SK-N-SH (cell line): ENCODE results near the gene DHRSX. TPM values are rescaled to one million over a fixed set of nuclear protein-coding genes. Genes with fewer than 3 reads are reported as not detected.

Experiments
- CTCF ChIA-PET: fragments of 300-600, 350-600 bp; formaldehyde crosslinking; extraction: SDS; loops from one replicate; lab custom pipeline; 2021; lab: Yijun Ruan, JAX
- POLR2A ChIA-PET: fragments of 350-600 bp; sonication (Branson Sonifier 250); formaldehyde crosslinking; extraction: SDS; loops from one replicate; lab custom pipeline; 2020; ENCODE audit warnings: antibody characterized with exemption, inconsistent platforms; lab: Yijun Ruan, JAX
- DNase-seq: peaks from one replicate; pipeline ENCODE4 v3.0.0; 2012
- H2AFZ ChIP-seq: fragments of 200-600 bp; sonication (generic); 2 replicates; pipeline ENCODE4 v1.8.1; 2016; ENCODE audit warnings: antibody characterized with exemption, mild to moderate bottlenecking, low read depth
- H3F3A ChIP-seq: fragments of 200-600 bp; sonication (generic); replicated peaks from 2 replicates; pipeline ENCODE3; 2016; ENCODE audit warnings: antibody characterized with exemption, mild to moderate bottlenecking; ENCODE audit not compliant: insufficient read depth
- H3K27ac ChIP-seq, 2 experiments: fragments of 200-500 bp in 1 of 2; fragments of 200-600 bp in 1 of 2; sonication (Bioruptor generic) in 1 of 2; sonication (generic), shearing (Covaris generic) in 1 of 2; 2 replicates each; pipeline versions ENCODE4 v1.5.1 to v1.6.1; 2014 to 2016; ENCODE audit warnings: low read depth in 2 of 2, inconsistent platforms in 1 of 2, low read length in 1 of 2, mild to moderate bottlenecking in 1 of 2, mixed read lengths in 1 of 2
- H3K27me3 ChIP-seq: fragments of 200-600 bp; sonication (generic), shearing (Covaris generic); 2 replicates; pipeline ENCODE4 v1.6.1; 2016; ENCODE audit warnings: mixed run types; ENCODE audit not compliant: insufficient read depth
- H3K36me3 ChIP-seq, 2 experiments: fragments of 200-500 bp in 1 of 2; fragments of 200-600 bp in 1 of 2; sonication (Bioruptor generic) in 1 of 2; sonication (generic) in 1 of 2; replicated peaks in 1 of 2; 2 replicates each; pipeline versions ENCODE3 to v1.5.1; 2014 to 2016; ENCODE audit warnings: low read length in 1 of 2, mild to moderate bottlenecking in 1 of 2; ENCODE audit not compliant: insufficient read depth in 2 of 2, control insufficient read depth in 1 of 2
- H3K4me1 ChIP-seq, 2 experiments: fragments of 200-500 bp in 1 of 2; fragments of 200-600 bp in 1 of 2; sonication (Bioruptor generic) in 1 of 2; sonication (generic), shearing (Covaris generic) in 1 of 2; 2 replicates each; pipeline versions ENCODE4 v1.5.1 to v1.6.1; 2014 to 2016; ENCODE audit warnings: low read depth in 1 of 2, low read length in 1 of 2, mixed run types in 1 of 2; ENCODE audit not compliant: insufficient read depth in 2 of 2, control insufficient read depth in 1 of 2
- H3K4me2 ChIP-seq: fragments of 200-600 bp; sonication (generic), shearing (Covaris generic); 2 replicates; pipeline ENCODE4 v1.6.1; 2017; ENCODE audit warnings: mixed run types
- H3K4me3 ChIP-seq, 2 experiments: fragments of 200-500 bp in 1 of 2; fragments of 200-600 bp in 1 of 2; sonication (Bioruptor generic) in 1 of 2; sonication (generic), shearing (Covaris generic) in 1 of 2; 2 replicates each; pipeline versions ENCODE4 v1.5.1 to v1.8.1; 2014 to 2016; ENCODE audit warnings: low read depth in 2 of 2, inconsistent platforms in 1 of 2, low read length in 1 of 2, mild to moderate bottlenecking in 1 of 2, mixed read lengths in 1 of 2, moderate library complexity in 1 of 2
- H3K79me2 ChIP-seq: fragments of 200-600 bp; sonication (generic); 2 replicates; pipeline ENCODE4 v1.8.1; 2017; ENCODE audit warnings: mild to moderate bottlenecking; ENCODE audit not compliant: insufficient read depth
- H3K9ac ChIP-seq: fragments of 200-600 bp; sonication (generic); 2 replicates; pipeline ENCODE4 v1.6.1; 2017; ENCODE audit warnings: mixed run types
- H3K9me2 ChIP-seq: fragments of 200-600 bp; sonication (generic); 2 replicates; pipeline ENCODE4 v1.6.1; 2017; ENCODE audit warnings: mixed run types
- H3K9me3 ChIP-seq: fragments of 200-600 bp; sonication (generic); 2 replicates; pipeline ENCODE4 v1.6.1; 2017; ENCODE audit warnings: mixed run types, mild to moderate bottlenecking, moderate library complexity
- H4K20me1 ChIP-seq: fragments of 200-600 bp; sonication (generic); 2 replicates; pipeline ENCODE4 v1.6.1; 2017; ENCODE audit warnings: mild to moderate bottlenecking, mixed run types; ENCODE audit not compliant: insufficient read depth
- CHD2 ChIP-seq: fragments of 150-350 bp; IDR thresholded peaks from 2 replicates; pipeline ENCODE4 v1.6.1; 2018; ENCODE audit warnings: low read length; ENCODE audit not compliant: partially characterized antibody
- EZH2phosphoT487 ChIP-seq: fragments of 200-600 bp; sonication (generic); IDR thresholded peaks from 2 replicates; pipeline ENCODE4 v1.6.1; 2017; ENCODE audit warnings: low read depth, mixed run types, mild to moderate bottlenecking, antibody characterized with exemption, moderate library complexity, borderline replicate concordance
- NRF1 ChIP-seq: IDR thresholded peaks from 2 replicates; pipeline ENCODE4 v1.6.1; 2012; ENCODE audit warnings: low read depth, mild to moderate bottlenecking, low read length
- POLR2AphosphoS5 ChIP-seq: IDR thresholded peaks from 2 replicates; pipeline ENCODE4 v1.6.1; 2012; ENCODE audit warnings: low read depth, low read length
- RXRA ChIP-seq: IDR thresholded peaks from 2 replicates; pipeline ENCODE4 v1.4.0; 2012; ENCODE audit warnings: low read depth, mild to moderate bottlenecking, borderline replicate concordance
- SIN3A ChIP-seq: IDR thresholded peaks from 2 replicates; pipeline ENCODE4 v1.6.1; 2012; ENCODE audit warnings: low read depth, mild to moderate bottlenecking, low read length, moderate library complexity, borderline replicate concordance
- ZBTB33 ChIP-seq: IDR thresholded peaks from 2 replicates; pipeline ENCODE4 v1.4.0; 2012; ENCODE audit warnings: low read depth, borderline replicate concordance
- WGBS: methylation state at CpG from one replicate; pipeline ENCODE4 v1.1.6; 2017; ENCODE audit warnings: low lambda C conversion rate; 5-methylcytosine and 5-hydroxymethylcytosine counted together
- polyA plus RNA-seq, 3 experiments: library from polyadenylated mRNA; depleted of rRNA; stranded (reverse); fragments of >200 nt; gene quantifications; 2 replicates each; pipeline ENCODE4 v1.2.3, GENCODE V29; 2012
- TF ChIP-seq, protein P1 (sequence below): fragments of 200-600 bp; sonication (generic); IDR thresholded peaks from 2 replicates; pipeline ENCODE4 v1.6.1; 2017; ENCODE audit warnings: antibody characterized with exemption, mild to moderate bottlenecking, moderate library complexity
- TF ChIP-seq, protein P2 (sequence below): IDR thresholded peaks from 2 replicates; pipeline ENCODE4 v1.6.1; 2012; ENCODE audit warnings: mild to moderate bottlenecking, low read depth, low read length, moderate library complexity

DHRSX gene
- polyA plus RNA-seq, 1 of the 3 experiments (the other 2 are of a cell fraction): 34.3 TPM

DNA sequence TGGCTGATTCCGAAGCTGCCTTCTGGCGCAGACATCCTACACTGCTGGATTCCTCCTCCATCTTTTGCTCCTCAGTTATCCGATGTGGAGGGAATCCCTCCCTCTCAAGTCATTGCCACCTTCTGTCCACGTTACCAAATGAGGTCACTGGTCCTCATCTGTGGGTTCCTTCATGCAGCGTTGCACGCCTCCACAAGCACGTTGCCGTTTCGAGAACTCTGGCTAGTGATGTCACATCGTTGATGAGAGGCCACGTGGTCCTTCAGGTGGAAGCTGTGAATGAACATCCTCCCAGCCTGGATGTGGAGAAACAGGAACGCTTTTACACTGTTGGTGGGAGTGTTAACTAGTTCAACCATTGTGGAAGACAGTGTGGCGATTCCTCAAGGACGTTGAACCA, 323.2 kb downstream of the DHRSX start:
- Histone ChIP-seq H3K9me3 (no peaks in the 10 kb centered on the region), H3K9me2 (no peaks in the 10 kb centered on the region), H3F3A (no peaks in the 10 kb centered on the region), H4K20me1 (no peaks in the 10 kb centered on the region), H3K27ac (no peak overlapping the region), H3K4me3 (no peak overlapping the region), H3K79me2 (no peaks in the 10 kb centered on the region), H2AFZ (no peak overlapping the region), H3K27me3 (no peaks in the 10 kb centered on the region), H3K9ac (no peak overlapping the region), H3K36me3 (no peaks in the 10 kb centered on the region), H3K4me1 (no peaks in the 10 kb centered on the region), H3K4me2 (no peak overlapping the region)
- TF ChIP-seq POLR2AphosphoS5 (no peak), SIN3A (no peak), RXRA (no peak)
- TF ChIP-seq, protein P1, sequence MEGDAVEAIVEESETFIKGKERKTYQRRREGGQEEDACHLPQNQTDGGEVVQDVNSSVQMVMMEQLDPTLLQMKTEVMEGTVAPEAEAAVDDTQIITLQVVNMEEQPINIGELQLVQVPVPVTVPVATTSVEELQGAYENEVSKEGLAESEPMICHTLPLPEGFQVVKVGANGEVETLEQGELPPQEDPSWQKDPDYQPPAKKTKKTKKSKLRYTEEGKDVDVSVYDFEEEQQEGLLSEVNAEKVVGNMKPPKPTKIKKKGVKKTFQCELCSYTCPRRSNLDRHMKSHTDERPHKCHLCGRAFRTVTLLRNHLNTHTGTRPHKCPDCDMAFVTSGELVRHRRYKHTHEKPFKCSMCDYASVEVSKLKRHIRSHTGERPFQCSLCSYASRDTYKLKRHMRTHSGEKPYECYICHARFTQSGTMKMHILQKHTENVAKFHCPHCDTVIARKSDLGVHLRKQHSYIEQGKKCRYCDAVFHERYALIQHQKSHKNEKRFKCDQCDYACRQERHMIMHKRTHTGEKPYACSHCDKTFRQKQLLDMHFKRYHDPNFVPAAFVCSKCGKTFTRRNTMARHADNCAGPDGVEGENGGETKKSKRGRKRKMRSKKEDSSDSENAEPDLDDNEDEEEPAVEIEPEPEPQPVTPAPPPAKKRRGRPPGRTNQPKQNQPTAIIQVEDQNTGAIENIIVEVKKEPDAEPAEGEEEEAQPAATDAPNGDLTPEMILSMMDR: no peak
- 75% methylated on average over 14 of the region's 14 CpGs for WGBS
- CTCF ChIA-PET: no interaction called here
- POLR2A ChIA-PET: no interaction called here
- no peak for DNase-seq

DNA sequence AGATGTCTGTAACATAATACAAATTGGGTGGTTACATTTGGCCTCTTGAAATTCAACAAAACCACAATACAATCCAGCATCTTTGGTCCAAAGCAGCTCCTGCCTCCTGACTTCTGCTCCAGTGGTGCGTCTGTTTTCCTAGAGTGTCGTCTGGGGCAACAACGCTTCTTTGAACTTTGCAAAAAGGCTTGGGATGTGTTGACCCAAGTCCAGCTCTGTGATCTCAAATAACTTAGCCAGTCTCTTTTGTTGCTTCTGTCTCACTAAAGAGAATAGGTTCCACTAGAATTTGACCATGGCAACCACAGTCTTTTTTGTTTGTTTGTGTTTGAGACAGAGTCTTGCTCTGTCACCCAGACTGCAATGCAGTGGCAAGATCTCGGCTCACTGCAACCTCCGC, 324.0 kb downstream of the DHRSX start:
- Histone ChIP-seq H3K36me3 (no peaks in the 10 kb centered on the region), H2AFZ (no peak overlapping the region), H3K4me2 (no peak overlapping the region), H3K9me3 (no peaks in the 10 kb centered on the region), H3K4me3 (no peak overlapping the region), H3K9me2 (no peaks in the 10 kb centered on the region), H3K27me3 (no peaks in the 10 kb centered on the region), H3K79me2 (no peaks in the 10 kb centered on the region), H3F3A (no peaks in the 10 kb centered on the region), H3K9ac (no peak overlapping the region), H4K20me1 (no peaks in the 10 kb centered on the region), H3K27ac (no peak overlapping the region), H3K4me1 (no peaks in the 10 kb centered on the region)
- POLR2A ChIA-PET: no interaction called here
- no peak for TF ChIP-seq EZH2phosphoT487
- TF ChIP-seq NRF1: no peak
- no peak for TF ChIP-seq ZBTB33
- TF ChIP-seq SIN3A: no peak
- TF ChIP-seq CHD2: no peak
- TF ChIP-seq, protein P2, sequence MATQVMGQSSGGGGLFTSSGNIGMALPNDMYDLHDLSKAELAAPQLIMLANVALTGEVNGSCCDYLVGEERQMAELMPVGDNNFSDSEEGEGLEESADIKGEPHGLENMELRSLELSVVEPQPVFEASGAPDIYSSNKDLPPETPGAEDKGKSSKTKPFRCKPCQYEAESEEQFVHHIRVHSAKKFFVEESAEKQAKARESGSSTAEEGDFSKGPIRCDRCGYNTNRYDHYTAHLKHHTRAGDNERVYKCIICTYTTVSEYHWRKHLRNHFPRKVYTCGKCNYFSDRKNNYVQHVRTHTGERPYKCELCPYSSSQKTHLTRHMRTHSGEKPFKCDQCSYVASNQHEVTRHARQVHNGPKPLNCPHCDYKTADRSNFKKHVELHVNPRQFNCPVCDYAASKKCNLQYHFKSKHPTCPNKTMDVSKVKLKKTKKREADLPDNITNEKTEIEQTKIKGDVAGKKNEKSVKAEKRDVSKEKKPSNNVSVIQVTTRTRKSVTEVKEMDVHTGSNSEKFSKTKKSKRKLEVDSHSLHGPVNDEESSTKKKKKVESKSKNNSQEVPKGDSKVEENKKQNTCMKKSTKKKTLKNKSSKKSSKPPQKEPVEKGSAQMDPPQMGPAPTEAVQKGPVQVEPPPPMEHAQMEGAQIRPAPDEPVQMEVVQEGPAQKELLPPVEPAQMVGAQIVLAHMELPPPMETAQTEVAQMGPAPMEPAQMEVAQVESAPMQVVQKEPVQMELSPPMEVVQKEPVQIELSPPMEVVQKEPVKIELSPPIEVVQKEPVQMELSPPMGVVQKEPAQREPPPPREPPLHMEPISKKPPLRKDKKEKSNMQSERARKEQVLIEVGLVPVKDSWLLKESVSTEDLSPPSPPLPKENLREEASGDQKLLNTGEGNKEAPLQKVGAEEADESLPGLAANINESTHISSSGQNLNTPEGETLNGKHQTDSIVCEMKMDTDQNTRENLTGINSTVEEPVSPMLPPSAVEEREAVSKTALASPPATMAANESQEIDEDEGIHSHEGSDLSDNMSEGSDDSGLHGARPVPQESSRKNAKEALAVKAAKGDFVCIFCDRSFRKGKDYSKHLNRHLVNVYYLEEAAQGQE: no peak
- CTCF ChIA-PET: no interaction called here
- 55% methylated on average over 5 of the region's 5 CpGs for WGBS
- DNase-seq: no peak
